GM21576 (cell line): ENCODE data around the gene MED13L.

Source experiments
- ATAC-seq: cut with Tn5 transposase; IDR thresholded peaks from one replicate; pipeline ENCODE4 v1.9.1; 2021; ENCODE audit warnings: mild to moderate bottlenecking, moderate library complexity; ENCODE audit not compliant: unreplicated experiment

Gene MED13L

GRCh38 chr12:115956236-115956635 is 321.3 kb downstream of the MED13L start:
- ATAC-seq = no peak

GRCh38 chr12:115953450-115953849 is 324.0 kb downstream of the MED13L start:
- no peak for ATAC-seq

- ATAC-seq = no peak
Observed at GRCh38 chr12:115953031-115953430, 324.5 kb downstream of the MED13L start.

- no peak for ATAC-seq
Observed at GRCh38 chr12:115950959-115951358, 326.5 kb downstream of the MED13L start.

- ATAC-seq = no peak
Observed at GRCh38 chr12:115949675-115950074, 327.8 kb downstream of the MED13L start.

GRCh38 chr12:115947696-115948062 is 329.8 kb downstream of the MED13L start:
- ATAC-seq = no peak

GRCh38 chr12:115946867-115947695 is 330.4 kb downstream of the MED13L start:
- ATAC-seq = no peak

GRCh38 chr12:115946092-115946491 is 331.4 kb downstream of the MED13L start:
- no peak for ATAC-seq

- ATAC-seq = no peak
Observed at GRCh38 chr12:115945491-115945885, 332.0 kb downstream of the MED13L start.

- ATAC-seq = no peak
Observed at GRCh38 chr12:115944837-115945490, 332.5 kb downstream of the MED13L start.

- no peak for ATAC-seq
Observed at GRCh38 chr12:115944392-115944742, 333.1 kb downstream of the MED13L start.

- ATAC-seq = no peak
Observed at GRCh38 chr12:115943630-115944391, 333.7 kb downstream of the MED13L start.

- no peak for ATAC-seq
Observed at GRCh38 chr12:115943310-115943629, 334.2 kb downstream of the MED13L start.

GRCh38 chr12:115942346-115942745 is 335.1 kb downstream of the MED13L start:
- no peak for ATAC-seq

GRCh38 chr12:115941362-115941761 is 336.1 kb downstream of the MED13L start:
- no peak for ATAC-seq

GRCh38 chr12:115938794-115939377 is 338.6 kb downstream of the MED13L start:
- no peak for ATAC-seq

- no peak for ATAC-seq
Observed at GRCh38 chr12:115936997-115937916, 340.2 kb downstream of the MED13L start.

GRCh38 chr12:115934877-115935276 is 342.6 kb downstream of the MED13L start:
- no peak for ATAC-seq

GRCh38 chr12:115934046-115934445 is 343.4 kb downstream of the MED13L start:
- no peak for ATAC-seq

GRCh38 chr12:115932066-115932465 is 345.4 kb downstream of the MED13L start:
- ATAC-seq = no peak
